Retinal pigment epithelial cell (primary cell): ENCODE measurements around the gene SLC13A5.

Experiments
- DNase-seq: peaks from one replicate; pipeline ENCODE4 v3.0.0-alpha.2; 2010; ENCODE audit warnings: low read depth
- H3K4me3 ChIP-seq: 2 replicates; pipeline ENCODE4 v1.5.1; 2011; ENCODE audit warnings: mild to moderate bottlenecking, low read length, control low read depth, moderate library complexity
- CTCF ChIP-seq: conservative IDR thresholded peaks from 2 replicates; pipeline ENCODE4 v1.5.1; 2011; ENCODE audit warnings: low read depth, low read length, control low read depth, inconsistent platforms

The SLC13A5 gene

GRCh38 chr17:6716736-6717135 is 3.6 kb upstream of the SLC13A5 start:
- no peak for TF ChIP-seq CTCF
- H3K4me3 ChIP-seq = no peak overlapping the region
- DNase-seq = no peak

GRCh38 chr17:6714315-6714874 is 1.2 kb upstream of the SLC13A5 start:
- DNase-seq = no peak
- no peak overlapping the region for H3K4me3 ChIP-seq
- TF ChIP-seq CTCF = no peak

GRCh38 chr17:6713918-6714271 is 726 bp upstream of the SLC13A5 start:
- DNase-seq = no peak
- TF ChIP-seq CTCF = no peak
- H3K4me3 ChIP-seq = no peak overlapping the region

GRCh38 chr17:6712854-6713129 is 377 bp downstream of the SLC13A5 start:
- TF ChIP-seq CTCF = no peak
- no peak overlapping the region for H3K4me3 ChIP-seq
- no peak for DNase-seq

GRCh38 chr17:6712058-6712853 is 913 bp downstream of the SLC13A5 start:
- no peak overlapping the region for H3K4me3 ChIP-seq
- no peak for DNase-seq
- no peak for TF ChIP-seq CTCF

- H3K4me3 ChIP-seq = no peak overlapping the region
- no peak for TF ChIP-seq CTCF
- no peak for DNase-seq
Measured at GRCh38 chr17:6711681-6712057, 1.5 kb downstream of the SLC13A5 start.

GRCh38 chr17:6711081-6711674 is 2.0 kb downstream of the SLC13A5 start:
- no peak overlapping the region for H3K4me3 ChIP-seq
- DNase-seq = no peak
- no peak for TF ChIP-seq CTCF
